Measurements from ENCODE around the gene SLC7A8.
"Not testable (repeated sequence)": the region's sequence is repeated elsewhere in the genome, so short reads cannot be mapped to it uniquely, and the experiment has no call there.

Gene SLC7A8

GRCh38 chr14:23183479-23183878 lies at the start of gene SLC7A8:
SLC7A8 (minus strand) TSS chr14:23183660; CDS start chr14:23182914, 746 bp downstream.
- peak; percentile 55 for DNase-seq

- not testable (repeated sequence) for DNase-seq
These were observed 48.9 kb upstream of the SLC7A8 start for GRCh38 chr14:23232241-23232808.

GRCh38 chr14:23228812-23229211 lies 45.4 kb upstream of the SLC7A8 start:
- no peak for DNase-seq

- no peak for DNase-seq
These were observed 44.1 kb upstream of the SLC7A8 start for GRCh38 chr14:23227566-23227965.

GRCh38 chr14:23224958-23225357 lies 41.5 kb upstream of the SLC7A8 start:
- DNase-seq = not testable (repeated sequence)

- DNase-seq = no peak
These were observed 35.6 kb upstream of the SLC7A8 start for GRCh38 chr14:23219075-23219474.

- DNase-seq = no peak
These were observed 33.9 kb upstream of the SLC7A8 start for GRCh38 chr14:23217032-23218020.

GRCh38 chr14:23215421-23215820 lies 32.0 kb upstream of the SLC7A8 start:
- no peak for DNase-seq

- no peak for DNase-seq
These were observed 26.4 kb upstream of the SLC7A8 start for GRCh38 chr14:23209651-23210423.

GRCh38 chr14:23208324-23208723 lies 24.9 kb upstream of the SLC7A8 start:
- DNase-seq = no peak

GRCh38 chr14:23207146-23207540 lies 23.7 kb upstream of the SLC7A8 start:
- no peak for DNase-seq

GRCh38 chr14:23206422-23207145 lies 23.1 kb upstream of the SLC7A8 start:
- DNase-seq = no peak

GRCh38 chr14:23202001-23202400 lies 18.5 kb upstream of the SLC7A8 start:
- no peak for DNase-seq

- DNase-seq = not testable (repeated sequence)
These were observed 15.7 kb upstream of the SLC7A8 start for GRCh38 chr14:23199141-23199540.

- DNase-seq = not testable (repeated sequence)
These were observed 13.0 kb upstream of the SLC7A8 start for GRCh38 chr14:23196487-23196886.

- peak; percentile 90 for DNase-seq
These were observed 12.2 kb upstream of the SLC7A8 start for GRCh38 chr14:23195552-23196101.

- no peak for DNase-seq
These were observed 10.0 kb upstream of the SLC7A8 start for GRCh38 chr14:23193432-23193831.

- no peak for DNase-seq
These were observed 4.5 kb upstream of the SLC7A8 start for GRCh38 chr14:23187925-23188324.

- peak; percentile 92 for DNase-seq
These were observed 3.6 kb upstream of the SLC7A8 start for GRCh38 chr14:23186913-23187654.

GRCh38 chr14:23185063-23185462 lies 1.6 kb upstream of the SLC7A8 start:
- DNase-seq = no peak

GRCh38 chr14:23183158-23183470 lies 346 bp downstream of the SLC7A8 start:
- no peak for DNase-seq
